GM12874 (cell line): ENCODE data around the gene PEAK1.

Source experiments
- TF ChIP-seq, protein P1 (sequence below): IDR thresholded peaks from 2 replicates; pipeline ENCODE4 v1.5.1; 2011; ENCODE audit warnings: low read depth, mild to moderate bottlenecking, control low read depth, low read length, moderate library complexity; ENCODE audit not compliant: insufficient read depth

Gene PEAK1

GRCh38 chr15:77097921-77098320 is 322.0 kb downstream of the PEAK1 start:
- TF ChIP-seq, protein P1, sequence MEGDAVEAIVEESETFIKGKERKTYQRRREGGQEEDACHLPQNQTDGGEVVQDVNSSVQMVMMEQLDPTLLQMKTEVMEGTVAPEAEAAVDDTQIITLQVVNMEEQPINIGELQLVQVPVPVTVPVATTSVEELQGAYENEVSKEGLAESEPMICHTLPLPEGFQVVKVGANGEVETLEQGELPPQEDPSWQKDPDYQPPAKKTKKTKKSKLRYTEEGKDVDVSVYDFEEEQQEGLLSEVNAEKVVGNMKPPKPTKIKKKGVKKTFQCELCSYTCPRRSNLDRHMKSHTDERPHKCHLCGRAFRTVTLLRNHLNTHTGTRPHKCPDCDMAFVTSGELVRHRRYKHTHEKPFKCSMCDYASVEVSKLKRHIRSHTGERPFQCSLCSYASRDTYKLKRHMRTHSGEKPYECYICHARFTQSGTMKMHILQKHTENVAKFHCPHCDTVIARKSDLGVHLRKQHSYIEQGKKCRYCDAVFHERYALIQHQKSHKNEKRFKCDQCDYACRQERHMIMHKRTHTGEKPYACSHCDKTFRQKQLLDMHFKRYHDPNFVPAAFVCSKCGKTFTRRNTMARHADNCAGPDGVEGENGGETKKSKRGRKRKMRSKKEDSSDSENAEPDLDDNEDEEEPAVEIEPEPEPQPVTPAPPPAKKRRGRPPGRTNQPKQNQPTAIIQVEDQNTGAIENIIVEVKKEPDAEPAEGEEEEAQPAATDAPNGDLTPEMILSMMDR = no peak

DNA sequence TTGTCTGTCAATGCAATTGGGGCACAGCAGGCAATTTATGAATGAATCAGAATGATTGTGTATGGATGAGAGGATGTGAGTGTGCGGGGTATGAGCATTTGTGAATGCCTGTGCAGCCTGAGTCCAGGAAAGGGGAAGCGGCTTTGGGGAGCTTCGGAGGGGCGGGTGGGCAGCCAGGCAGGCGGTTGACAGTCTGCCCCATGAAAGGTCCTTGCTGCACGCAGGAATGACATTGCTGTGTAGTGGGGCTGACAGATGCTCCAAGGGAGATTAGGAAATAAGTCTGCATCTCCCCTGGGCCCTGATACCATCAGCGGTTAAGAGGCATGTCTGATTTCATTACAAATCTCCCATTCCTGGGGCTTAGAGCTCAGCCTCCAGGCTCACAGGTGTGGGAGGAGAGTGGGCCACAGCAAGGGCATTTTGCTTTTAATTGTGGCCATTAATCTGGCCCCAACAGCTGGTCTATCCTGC is 322.6 kb downstream of the PEAK1 start:
- TF ChIP-seq, protein P1 = no peak

- TF ChIP-seq, protein P1 = no peak
Measured at GRCh38 chr15:77096541-77096940, 323.4 kb downstream of the PEAK1 start.

DNA sequence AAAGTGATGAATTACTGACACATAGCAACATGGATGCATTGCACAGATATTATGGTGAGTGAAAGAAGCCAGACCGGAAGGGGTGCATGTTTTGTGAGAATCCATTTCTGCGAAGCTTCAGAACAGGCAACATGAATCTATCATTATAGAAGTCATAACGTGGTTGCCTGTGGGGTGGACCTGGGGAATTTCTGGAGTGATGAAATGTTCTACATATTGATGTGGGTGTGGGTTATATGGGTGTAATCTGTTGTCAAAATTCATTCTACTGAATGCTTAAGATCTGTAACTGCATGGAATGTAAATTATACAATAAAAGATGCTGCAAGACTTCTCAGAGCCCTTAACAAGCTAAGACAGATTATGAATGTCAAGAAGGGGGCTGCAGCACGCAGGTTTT is 323.8 kb downstream of the PEAK1 start:
- TF ChIP-seq, protein P1 = no peak

DNA sequence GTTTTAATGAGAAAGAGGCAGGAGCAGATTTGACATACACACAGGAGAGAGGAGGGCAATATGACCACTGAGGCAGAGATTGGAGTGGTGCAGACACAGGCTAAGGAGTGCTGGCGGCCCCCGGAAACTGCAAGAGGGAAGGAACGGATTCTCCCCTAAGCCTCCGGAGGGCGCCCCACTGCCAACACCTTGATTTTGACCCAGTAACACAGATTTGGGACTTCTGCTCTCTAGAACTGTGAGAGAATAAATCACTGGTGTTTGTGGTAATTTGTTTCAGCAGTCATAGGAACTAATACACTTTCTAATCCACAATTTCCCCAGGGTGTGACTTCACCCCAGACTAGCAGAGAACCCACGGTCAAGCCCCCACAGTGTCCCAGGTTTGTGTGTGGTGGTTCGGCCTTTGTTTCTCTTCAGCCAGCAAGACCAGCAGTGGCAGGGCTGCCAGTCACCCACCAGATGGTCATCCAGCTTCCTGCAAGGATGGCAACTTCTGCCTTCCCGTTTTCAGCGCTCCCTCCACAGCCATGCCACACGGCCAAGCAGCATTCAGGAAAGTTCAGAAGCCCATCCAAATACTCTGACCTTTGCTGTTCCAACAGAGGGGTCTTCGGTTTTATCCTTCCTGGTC is 325.4 kb downstream of the PEAK1 start:
- TF ChIP-seq, protein P1 = peak; percentile 34

GRCh38 chr15:77093436-77093835 is 326.5 kb downstream of the PEAK1 start:
- TF ChIP-seq, protein P1 = no peak

- TF ChIP-seq, protein P1 = no peak
Measured at GRCh38 chr15:77091097-77091496, 328.8 kb downstream of the PEAK1 start.
